GM10847 (cell line): ENCODE measurements around the gene DAPK3.

Experiments
- POLR2A ChIP-seq: IDR thresholded peaks from 2 replicates; pipeline ENCODE4 v1.6.1; 2011; ENCODE audit not compliant: insufficient read length; ENCODE audit errors: extremely low read depth

DAPK3 gene

GRCh38 chr19:3982701-3983541 lies 12.0 kb upstream of the DAPK3 start:
- TF ChIP-seq POLR2A = no peak

DNA sequence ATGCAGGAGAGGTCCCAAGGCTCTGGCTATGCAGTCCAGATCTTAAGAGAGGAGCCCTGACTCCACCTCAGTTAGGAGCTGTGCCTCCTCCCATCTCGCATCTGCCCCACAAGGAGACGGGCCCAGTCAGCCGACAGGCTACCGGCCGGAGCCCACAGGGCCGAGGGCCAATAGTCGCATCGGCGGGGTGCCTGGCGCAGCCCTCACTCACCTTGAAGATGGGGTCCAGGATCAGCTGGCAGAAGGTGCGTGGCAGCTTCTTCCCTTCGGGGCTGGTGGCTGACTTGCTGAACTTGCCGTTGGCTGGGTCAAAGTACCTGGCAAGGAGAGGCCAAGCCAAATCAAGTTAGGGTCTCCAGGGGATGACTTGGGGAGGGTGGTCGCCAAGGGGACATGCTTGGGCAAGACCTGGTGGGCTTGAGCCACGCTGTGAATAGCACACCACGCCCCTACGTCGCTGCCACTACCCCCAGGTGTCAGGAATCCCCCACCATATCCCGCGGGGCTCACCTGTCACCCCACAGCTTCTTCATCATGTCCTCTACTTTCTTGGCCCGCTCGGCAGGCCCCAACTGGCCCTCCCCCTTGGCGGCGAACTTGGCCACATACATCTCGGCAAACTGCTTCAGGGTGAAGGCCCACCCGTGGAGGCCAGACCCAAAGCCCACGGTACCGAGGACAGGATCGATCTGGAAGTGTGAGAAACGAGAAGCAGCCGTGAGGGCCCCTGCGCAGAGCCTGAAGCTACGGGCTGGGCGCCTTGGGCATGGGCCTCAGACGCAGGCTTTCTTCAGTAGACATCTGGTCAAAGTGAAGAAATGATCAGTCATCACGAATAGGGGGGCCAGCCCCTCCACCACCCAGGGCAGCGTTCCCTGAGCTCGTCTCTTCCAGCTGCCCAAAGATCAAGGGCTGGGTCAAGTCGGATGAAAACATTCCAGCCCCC lies 11.1 kb upstream of the DAPK3 start:
- no peak for TF ChIP-seq POLR2A

DNA sequence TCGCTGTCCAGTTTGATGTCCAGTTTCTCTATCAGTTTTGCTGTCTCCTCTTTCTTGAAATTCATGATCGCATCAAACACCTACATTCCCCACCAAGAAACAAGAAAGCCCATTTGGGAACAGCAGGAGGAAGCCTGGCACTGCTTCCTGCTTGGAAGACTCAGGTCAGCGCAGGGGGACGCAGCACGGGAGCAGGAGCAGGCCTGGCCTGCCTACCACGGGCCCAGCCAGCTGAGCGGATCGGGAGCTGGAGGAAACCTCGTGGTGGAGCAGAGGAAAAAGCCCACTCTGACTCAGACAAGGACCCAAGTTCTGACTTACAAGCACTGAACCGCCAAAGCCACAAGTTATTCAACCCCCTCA lies 10.5 kb upstream of the DAPK3 start:
- no peak for TF ChIP-seq POLR2A

DNA sequence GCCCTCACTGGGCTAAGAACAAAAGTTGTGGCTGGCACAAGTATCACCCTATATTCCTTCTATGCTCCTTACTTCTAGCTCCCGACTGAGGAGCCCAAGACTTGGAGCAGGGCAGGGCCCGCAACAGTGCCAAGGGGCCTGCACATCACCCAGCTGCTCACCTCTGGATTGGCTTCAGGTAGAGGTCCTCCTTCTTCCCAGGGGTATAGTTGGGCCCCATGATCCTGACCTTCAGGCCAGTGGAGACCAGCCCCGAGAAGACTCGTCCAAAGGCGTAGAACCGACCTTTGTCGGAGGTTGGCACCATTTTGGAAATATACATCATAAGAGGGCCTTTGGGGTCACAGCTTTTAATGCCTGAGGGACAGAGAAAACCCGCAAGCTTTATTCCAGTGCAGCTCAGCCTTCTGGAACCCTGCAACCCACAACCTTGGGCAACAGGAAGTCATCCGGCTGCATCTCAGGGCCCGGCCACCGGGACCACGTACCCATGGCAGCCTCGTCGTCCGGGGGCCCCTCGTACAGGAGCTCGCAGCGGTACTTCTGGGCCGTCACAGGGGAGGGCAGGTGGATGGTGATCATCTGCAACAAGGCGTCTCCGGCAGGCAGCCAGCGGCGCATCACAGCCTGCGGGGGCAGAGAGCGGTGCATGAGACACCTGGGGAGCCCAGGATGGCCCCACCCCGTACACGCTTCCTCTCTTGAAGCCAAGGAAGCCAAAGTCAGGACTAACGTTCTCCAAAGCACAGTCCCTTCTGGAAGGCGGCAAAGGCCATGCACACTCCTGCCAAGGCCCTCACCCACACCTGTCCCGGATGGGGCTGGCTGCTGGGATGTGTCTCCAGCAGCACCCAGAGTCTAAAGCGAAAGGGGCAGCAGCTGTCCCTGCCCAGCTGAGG lies 9.7 kb upstream of the DAPK3 start:
- no peak for TF ChIP-seq POLR2A

DNA sequence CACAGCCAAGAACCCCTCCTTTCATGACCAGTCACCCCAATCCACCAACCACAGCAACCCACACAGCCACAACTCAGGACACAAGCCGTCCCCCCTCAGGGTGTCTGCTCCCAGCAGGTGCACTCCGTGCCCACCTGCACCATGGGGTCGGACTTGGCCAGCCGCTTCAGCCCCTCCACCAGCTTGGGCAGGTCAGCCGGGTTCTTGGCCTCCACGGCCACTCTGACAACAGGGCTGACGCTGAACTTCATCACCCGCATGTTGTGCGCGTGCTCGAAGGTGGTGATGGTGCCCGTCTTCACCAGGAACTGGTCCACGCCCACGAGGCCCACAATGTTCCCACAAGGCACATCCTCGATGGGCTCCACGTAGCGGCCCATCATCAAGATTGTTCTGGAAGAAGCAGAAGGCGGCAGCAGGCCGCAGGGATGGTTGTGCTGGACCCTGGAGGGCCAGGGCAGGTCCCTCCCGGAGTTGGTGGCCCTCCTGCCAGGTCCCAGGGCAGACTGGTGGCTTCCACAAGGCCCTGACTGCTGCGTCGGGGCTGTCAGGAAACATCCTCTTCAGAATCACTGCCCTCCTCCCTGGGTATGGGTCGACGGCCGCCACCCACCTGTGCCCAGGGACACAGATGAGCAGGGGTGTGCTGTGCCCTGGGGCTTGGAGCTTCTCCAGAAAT lies 8.9 kb upstream of the DAPK3 start:
- no peak for TF ChIP-seq POLR2A

GRCh38 chr19:3979289-3979673 lies 8.4 kb upstream of the DAPK3 start:
- no peak for TF ChIP-seq POLR2A

DNA sequence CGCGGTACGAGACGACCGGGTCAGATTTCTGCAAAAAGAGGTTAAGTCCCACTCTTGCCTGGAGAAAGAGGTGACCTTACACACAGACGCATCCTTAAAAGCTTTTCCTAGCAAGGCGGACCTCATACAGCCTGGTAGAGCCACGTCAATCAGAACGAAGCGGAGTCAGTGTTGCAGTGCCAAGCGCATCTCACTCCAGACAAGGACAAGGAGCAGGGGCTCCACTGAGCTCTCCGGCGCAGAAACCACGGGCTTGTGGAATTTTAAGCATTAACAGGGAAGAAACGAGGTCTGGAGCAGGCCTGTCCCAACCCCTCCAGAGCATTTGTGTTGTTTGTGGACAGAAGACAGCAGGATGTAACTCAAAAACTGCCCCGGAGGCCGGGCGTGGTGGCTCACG lies 7.2 kb upstream of the DAPK3 start:
- no peak for TF ChIP-seq POLR2A

DNA sequence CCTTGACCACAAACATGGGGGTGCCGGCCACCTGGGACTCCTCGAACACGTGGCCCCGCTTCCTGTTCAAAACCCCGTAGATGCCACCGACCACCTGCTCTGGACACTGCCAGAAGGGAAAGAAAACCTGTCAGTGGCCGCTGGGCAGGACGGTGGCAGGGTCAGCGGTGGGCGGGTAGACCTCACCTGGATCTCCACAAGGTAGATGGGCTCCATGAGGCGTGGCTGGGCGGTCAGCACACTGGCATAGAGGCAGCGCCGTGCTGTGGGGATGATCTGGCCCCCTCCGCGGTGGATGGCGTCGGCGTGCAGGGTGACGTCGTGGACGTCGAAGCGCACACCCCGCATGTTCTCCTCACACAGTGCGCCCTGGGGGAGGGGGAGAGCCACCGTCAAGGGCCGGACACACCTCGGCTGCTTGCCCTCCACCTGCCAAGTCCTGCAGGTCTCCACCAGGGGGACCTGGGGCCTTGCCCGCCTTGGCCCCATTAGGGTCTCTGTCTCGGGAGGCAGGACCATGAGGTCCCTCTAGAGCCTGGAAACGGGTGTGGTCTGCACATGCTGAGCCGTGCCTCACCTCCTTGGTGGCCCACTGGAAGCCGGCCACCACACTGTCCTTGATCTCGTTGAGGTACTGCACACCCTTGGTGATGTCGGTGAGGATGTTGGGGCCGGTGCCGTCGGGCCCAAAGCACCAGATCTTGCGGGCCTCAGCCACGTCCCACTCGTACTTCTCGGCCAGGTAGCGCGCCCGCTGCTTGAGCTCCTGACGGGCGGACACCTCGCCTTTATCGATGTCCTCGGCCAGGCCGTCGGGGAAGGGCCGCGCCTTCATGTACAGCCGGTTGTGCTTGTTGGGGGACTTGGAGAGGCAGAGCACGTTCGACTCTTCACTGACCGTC lies 6.6 kb upstream of the DAPK3 start:
- TF ChIP-seq POLR2A = no peak

GRCh38 chr19:3976495-3977241 lies 5.8 kb upstream of the DAPK3 start:
- TF ChIP-seq POLR2A = no peak

- no peak for TF ChIP-seq POLR2A
Measured at GRCh38 chr19:3975637-3976087, 4.8 kb upstream of the DAPK3 start.

DNA sequence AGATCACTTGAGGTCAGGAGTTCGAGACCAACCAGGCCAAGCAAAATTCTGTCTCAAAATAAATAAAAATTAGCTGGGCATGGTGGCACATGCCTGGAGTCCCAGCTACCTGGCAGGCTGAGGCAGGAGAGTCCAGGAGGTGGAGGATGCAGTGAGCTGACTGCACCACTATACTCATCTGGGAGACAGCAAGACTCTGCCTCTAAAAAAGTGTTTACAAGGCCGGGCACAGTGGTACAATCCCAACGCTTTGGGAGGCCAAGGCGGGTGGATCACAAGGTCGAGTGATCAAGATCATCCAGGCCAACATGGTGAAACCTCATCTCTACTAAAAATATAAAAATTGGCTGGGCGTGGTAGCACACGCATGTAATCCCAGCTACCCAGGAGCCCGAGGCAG lies 4.2 kb upstream of the DAPK3 start:
- no peak for TF ChIP-seq POLR2A

- TF ChIP-seq POLR2A = no peak
Measured at GRCh38 chr19:3970313-3970807, 539 bp downstream of the DAPK3 start.
